ENCODE results near the gene COX7A1. TPM values are rescaled to one million over a fixed set of nuclear protein-coding genes. Genes with fewer than 3 reads are reported as not detected.

COX7A1 gene
- total RNA-seq, 1 donor from 2014 or later: 33.1 TPM

DNA sequence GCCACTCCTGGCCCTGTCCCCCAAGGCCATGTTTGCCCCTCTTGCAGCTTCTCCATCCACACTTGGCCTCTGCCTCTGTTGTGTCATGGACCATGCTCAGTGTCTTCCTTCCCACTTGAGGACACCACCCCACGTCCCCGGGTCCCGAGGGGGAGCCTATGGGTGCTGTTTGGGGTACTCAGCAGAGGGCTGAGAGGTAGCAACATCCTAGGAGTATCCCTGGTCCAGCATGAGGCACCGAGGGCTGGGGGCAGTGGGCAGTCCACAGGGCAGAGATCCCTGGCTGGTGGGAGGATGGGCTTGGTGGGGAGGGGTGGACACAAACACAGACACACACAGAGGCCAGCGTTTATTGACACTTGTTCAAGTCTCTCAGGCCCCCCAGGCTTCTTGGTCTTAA, 1.7 kb downstream of the COX7A1 start:
- Histone ChIP-seq H3K4me1 (peaks cover 28% of the 10 kb centered on the region), H3K27me3 (no peaks in the 10 kb centered on the region), H3K27ac (peak overlapping the region; percentile 96), H3K4me3 (no peak overlapping the region), H3K36me3 (peaks cover 0 to 50% of the 10 kb centered on the region in 2 donors), H3K9me3 (no peaks in the 10 kb centered on the region)
- intact Hi-C loops (cut with DNase I): no loop called here
- TF ChIP-seq POLR2AphosphoS5 (IDR thresholded peaks at IDR 0.05; ENCODE audit: insufficient read depth in 1 of 2, low read depth in 1 of 2) (no peak), POLR2A (IDR thresholded peaks at IDR 0.05) (no peak)
- TF ChIP-seq, protein P1, sequence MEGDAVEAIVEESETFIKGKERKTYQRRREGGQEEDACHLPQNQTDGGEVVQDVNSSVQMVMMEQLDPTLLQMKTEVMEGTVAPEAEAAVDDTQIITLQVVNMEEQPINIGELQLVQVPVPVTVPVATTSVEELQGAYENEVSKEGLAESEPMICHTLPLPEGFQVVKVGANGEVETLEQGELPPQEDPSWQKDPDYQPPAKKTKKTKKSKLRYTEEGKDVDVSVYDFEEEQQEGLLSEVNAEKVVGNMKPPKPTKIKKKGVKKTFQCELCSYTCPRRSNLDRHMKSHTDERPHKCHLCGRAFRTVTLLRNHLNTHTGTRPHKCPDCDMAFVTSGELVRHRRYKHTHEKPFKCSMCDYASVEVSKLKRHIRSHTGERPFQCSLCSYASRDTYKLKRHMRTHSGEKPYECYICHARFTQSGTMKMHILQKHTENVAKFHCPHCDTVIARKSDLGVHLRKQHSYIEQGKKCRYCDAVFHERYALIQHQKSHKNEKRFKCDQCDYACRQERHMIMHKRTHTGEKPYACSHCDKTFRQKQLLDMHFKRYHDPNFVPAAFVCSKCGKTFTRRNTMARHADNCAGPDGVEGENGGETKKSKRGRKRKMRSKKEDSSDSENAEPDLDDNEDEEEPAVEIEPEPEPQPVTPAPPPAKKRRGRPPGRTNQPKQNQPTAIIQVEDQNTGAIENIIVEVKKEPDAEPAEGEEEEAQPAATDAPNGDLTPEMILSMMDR (IDR thresholded peaks at IDR 0.05): no peak
- DNase-seq (ENCODE audit: extremely low spot score in 2 of 2): no peak

DNA sequence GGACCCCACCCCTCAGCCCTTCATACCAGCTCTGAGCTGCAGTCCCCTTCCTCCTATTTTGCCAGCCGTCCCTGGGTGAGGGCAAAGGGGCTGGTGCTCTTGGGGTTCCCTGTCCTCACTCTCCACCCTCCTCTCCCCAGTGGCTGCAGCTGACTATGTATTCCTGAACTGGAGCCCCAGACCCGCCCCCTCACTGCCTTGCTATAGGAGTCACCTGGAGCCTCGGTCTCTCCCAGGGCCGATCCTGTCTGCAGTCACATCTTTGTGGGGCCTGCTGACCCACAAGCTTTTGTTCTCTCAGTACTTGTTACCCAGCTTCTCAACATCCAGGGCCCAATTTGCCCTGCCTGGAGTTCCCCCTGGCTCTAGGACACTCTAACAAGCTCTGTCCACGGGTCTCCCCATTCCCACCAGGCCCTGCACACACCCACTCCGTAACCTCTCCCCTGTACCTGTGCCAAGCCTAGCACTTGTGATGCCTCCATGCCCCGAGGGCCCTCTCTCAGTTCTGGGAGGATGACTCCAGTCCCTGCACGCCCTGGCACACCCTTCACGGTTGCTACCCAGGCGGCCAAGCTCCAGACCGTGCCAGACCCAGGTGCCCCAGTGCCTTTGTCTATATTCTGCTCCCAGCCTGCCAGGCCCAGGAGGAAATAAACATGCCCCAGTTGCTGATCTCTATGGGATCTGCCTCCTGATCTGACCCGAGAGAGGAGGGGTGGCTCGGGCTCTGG, 2.4 kb downstream of the COX7A1 start:
- Histone ChIP-seq H3K9me3 (no peaks in the 10 kb centered on the region), H3K4me1 (peaks cover 28% of the 10 kb centered on the region), H3K4me3 (no peak overlapping the region), H3K27me3 (no peaks in the 10 kb centered on the region), H3K36me3 (peaks cover 0 to 56% of the 10 kb centered on the region in 2 donors), H3K27ac (no peak overlapping the region)
- DNase-seq (ENCODE audit: extremely low spot score in 2 of 2): no peak
- TF ChIP-seq, protein P1 (IDR thresholded peaks at IDR 0.05): no peak
- peak in 1 of 2 donors; percentile 36 for TF ChIP-seq POLR2AphosphoS5 (IDR thresholded peaks at IDR 0.05; ENCODE audit: insufficient read depth in 1 of 2, low read depth in 1 of 2)
- intact Hi-C loops (cut with DNase I): loop anchor here (10.0 kb wide), 1 partner anchor 1475 kb away; the partner anchor contains the start of genes SCGB2B2 and ZNF302

DNA sequence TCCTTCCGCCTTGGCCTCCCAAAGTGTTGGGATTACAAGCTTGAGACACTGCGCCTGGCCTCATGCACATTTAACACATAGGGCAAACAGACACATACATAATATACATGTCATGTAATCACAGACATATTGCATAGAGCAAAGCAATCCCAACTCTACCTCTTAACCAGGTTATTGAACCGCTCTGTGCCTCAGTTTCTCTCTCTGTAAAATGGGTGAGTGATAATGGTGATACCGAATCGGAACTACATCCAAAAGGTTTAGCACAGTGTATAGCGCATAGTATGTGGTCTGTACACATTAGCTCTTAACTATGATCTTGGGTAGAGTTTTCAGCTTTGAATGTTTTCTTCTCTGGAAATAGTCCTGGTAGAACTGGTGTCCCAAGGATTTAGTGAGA, 7.6 kb downstream of the COX7A1 start:
- no peaks in the 10 kb centered on the region for H3K27me3 ChIP-seq
- intact Hi-C loops (cut with DNase I): loop anchor here (10.0 kb wide), 1 partner anchor 1470 kb away; the partner anchor contains the start of genes SCGB2B2 and ZNF302
- H3K27ac ChIP-seq: no peak overlapping the region
- H3K4me3 ChIP-seq: no peak overlapping the region
- no peak for DNase-seq (ENCODE audit: extremely low spot score in 2 of 2)
- H3K36me3 ChIP-seq: peaks cover 0 to 68% of the 10 kb centered on the region in 2 donors
- no peak for TF ChIP-seq POLR2A (IDR thresholded peaks at IDR 0.05)
- TF ChIP-seq, protein P1 (IDR thresholded peaks at IDR 0.05): no peak
- no peak for TF ChIP-seq POLR2AphosphoS5 (IDR thresholded peaks at IDR 0.05; ENCODE audit: insufficient read depth in 1 of 2, low read depth in 1 of 2)
- H3K9me3 ChIP-seq: no peaks in the 10 kb centered on the region
- peaks cover 17% of the 10 kb centered on the region for H3K4me1 ChIP-seq

DNA sequence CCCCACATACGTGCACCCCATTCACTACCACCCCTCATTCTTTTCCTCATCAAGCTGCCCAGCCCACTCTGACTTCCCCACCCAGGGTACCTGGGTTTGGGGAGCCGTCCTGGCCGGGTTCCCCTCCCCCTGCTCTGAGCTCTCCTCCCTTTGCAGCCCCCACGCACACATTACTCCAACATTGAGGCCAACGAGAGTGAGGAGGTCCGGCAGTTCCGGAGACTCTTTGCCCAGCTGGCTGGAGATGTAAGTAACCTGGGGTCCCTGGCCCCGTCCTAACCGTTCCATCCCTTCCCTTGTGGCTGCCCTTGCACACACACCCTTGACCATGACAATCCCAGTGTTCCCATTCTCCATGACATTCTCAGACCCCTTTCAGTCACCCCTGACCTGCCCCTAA, 9.8 kb downstream of the COX7A1 start:
- peaks cover 0 to 48% of the 10 kb centered on the region in 2 donors for H3K36me3 ChIP-seq
- intact Hi-C loops (cut with DNase I): loop anchor here (10.0 kb wide), 1 partner anchor 1468 kb away; the partner anchor contains the start of genes SCGB2B2 and ZNF302
- no peak overlapping the region for H3K4me3 ChIP-seq
- H3K9me3 ChIP-seq: no peaks in the 10 kb centered on the region
- H3K27ac ChIP-seq: no peak overlapping the region
- no peak for TF ChIP-seq POLR2AphosphoS5 (IDR thresholded peaks at IDR 0.05; ENCODE audit: insufficient read depth in 1 of 2, low read depth in 1 of 2)
- TF ChIP-seq, protein P1 (IDR thresholded peaks at IDR 0.05): no peak
- no peak for TF ChIP-seq POLR2A (IDR thresholded peaks at IDR 0.05)
- no peaks in the 10 kb centered on the region for H3K27me3 ChIP-seq
- peaks cover 26% of the 10 kb centered on the region for H3K4me1 ChIP-seq
- no peak for DNase-seq (ENCODE audit: extremely low spot score in 2 of 2)

DNA sequence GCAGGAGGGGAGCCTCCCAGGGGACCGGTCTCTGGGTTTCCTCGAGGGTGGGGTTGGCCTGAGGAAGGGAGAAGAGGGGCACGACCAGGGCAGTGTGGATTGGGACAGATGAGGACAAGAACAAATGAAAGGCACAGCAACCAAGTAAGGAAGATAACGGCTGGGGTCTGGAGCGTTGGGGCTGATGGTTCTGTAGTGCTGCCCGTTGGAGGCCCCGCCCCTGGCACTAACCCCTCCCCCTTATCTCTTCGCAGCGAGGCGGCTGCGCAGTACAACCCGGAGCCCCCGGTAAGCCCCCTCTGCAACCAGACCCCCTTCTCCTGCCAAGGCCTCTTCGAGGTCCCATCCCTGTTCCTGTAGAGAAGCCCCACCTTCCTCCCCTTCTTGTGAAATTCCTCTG, 10.2 kb downstream of the COX7A1 start:
- peaks cover 0 to 44% of the 10 kb centered on the region in 2 donors for H3K36me3 ChIP-seq
- H3K9me3 ChIP-seq: no peaks in the 10 kb centered on the region
- H3K4me1 ChIP-seq: peaks cover 31% of the 10 kb centered on the region
- peak overlapping the region; percentile 98 for H3K27ac ChIP-seq
- no peaks in the 10 kb centered on the region for H3K27me3 ChIP-seq
- intact Hi-C loops (cut with DNase I): loop anchor here (10.0 kb wide), 1 partner anchor 1467 kb away; the partner anchor contains the start of genes SCGB2B2 and ZNF302
- TF ChIP-seq POLR2A (IDR thresholded peaks at IDR 0.05) (no peak), POLR2AphosphoS5 (IDR thresholded peaks at IDR 0.05; ENCODE audit: insufficient read depth in 1 of 2, low read depth in 1 of 2) (no peak)
- TF ChIP-seq, protein P1 (IDR thresholded peaks at IDR 0.05): no peak
- no peak for DNase-seq (ENCODE audit: extremely low spot score in 2 of 2)
- no peak overlapping the region for H3K4me3 ChIP-seq

All from vagina (tissue), 2 donors.